OCI-LY3 (cell line): ENCODE results near the gene SNCB.

Experiments
- H2AFZ ChIP-seq: fragments of 200-600, 300-600 bp; shearing (Covaris generic); 2 replicates; pipeline ENCODE4 v1.6.0; 2014; ENCODE audit warnings: antibody characterized with exemption, low read depth, low read length
- H3K27ac ChIP-seq: fragments of 200-600, 300-600 bp; sonication (generic); 2 replicates; pipeline ENCODE4 v1.5.1; 2014; ENCODE audit warnings: mild to moderate bottlenecking, low read length, moderate library complexity, mixed read lengths
- H3K27me3 ChIP-seq: fragments of 200-600, 300-600 bp; sonication (generic); 2 replicates; pipeline ENCODE4 v1.6.1; 2014; ENCODE audit warnings: low read depth, low read length, mixed read lengths
- H3K36me3 ChIP-seq: fragments of 200-600, 300-600 bp; sonication (generic); replicated peaks from 2 replicates; pipeline ENCODE3; 2014; ENCODE audit warnings: low read depth, low read length, mixed read lengths
- H3K4me1 ChIP-seq: fragments of 300-600, 200-600 bp; sonication (generic); 2 replicates; pipeline ENCODE4 v1.6.1; 2014; ENCODE audit warnings: low read length, mixed read lengths
- H3K4me2 ChIP-seq: fragments of 200-600, 300-600 bp; sonication (generic); 2 replicates; pipeline ENCODE4 v1.6.1; 2014; ENCODE audit warnings: low read length, mixed read lengths
- H3K4me3 ChIP-seq: fragments of 300-600, 200-600 bp; sonication (generic); 2 replicates; pipeline ENCODE4 v1.5.1; 2014; ENCODE audit warnings: antibody characterized with exemption, mild to moderate bottlenecking, low read length, moderate library complexity
- H3K79me2 ChIP-seq: fragments of 300-600, 200-600 bp; shearing (Covaris generic); 2 replicates; pipeline ENCODE4 v1.6.1; 2014; ENCODE audit warnings: mild to moderate bottlenecking, low read length, mixed read lengths
- H3K9ac ChIP-seq: fragments of 300-600, 200-600 bp; shearing (Covaris generic); 2 replicates; pipeline ENCODE4 v1.6.0; 2014; ENCODE audit warnings: mild to moderate bottlenecking, low read length, moderate library complexity
- H3K9me3 ChIP-seq: fragments of 200-600, 300-600 bp; shearing (Covaris generic); 2 replicates; pipeline ENCODE4 v1.6.1; 2014; ENCODE audit warnings: low read length, mixed read lengths; ENCODE audit not compliant: insufficient read depth
- H4K20me1 ChIP-seq: fragments of 200-600, 300-600 bp; sonication (generic); 2 replicates; pipeline ENCODE4 v1.6.1; 2016; ENCODE audit warnings: low read length, mixed read lengths; ENCODE audit not compliant: insufficient read depth
- CTCF ChIP-seq: fragments of 200-600, 300-600 bp; sonication (generic); IDR thresholded peaks from 2 replicates; pipeline ENCODE4 v1.5.1; 2014; ENCODE audit warnings: antibody characterized with exemption, low read length, low read depth
- EZH2phosphoT487 ChIP-seq: fragments of 200-600 bp; shearing (Covaris generic); IDR thresholded peaks from 2 replicates; pipeline ENCODE4 v1.6.1; 2018; ENCODE audit warnings: antibody characterized with exemption, mixed run types, low read depth

The SNCB gene

DNA sequence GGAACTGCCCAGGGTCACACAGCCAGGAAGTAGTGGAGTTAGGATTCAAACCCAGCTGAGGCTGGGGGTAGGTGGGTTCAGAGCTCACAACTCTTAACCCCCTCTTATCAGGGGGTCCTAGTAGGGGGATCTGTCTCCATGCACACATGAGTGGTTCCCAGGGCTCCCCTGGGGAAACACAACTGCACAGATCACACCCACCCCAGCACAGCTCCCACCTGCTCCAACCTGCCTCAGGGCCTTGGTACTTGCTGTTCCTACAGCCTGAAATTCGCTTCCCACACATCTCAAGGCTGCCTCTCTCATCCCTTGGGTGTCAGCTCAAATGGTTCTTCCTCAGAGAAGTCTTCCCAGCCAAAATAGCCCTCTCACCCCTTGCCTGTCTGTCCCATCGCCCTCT, 4.8 kb downstream of the SNCB start:
- TF ChIP-seq CTCF: no peak
- TF ChIP-seq EZH2phosphoT487: no peak
- Histone ChIP-seq H3K9me3 (no peaks in the 10 kb centered on the region), H3K9ac (no peak overlapping the region), H3K4me3 (no peak overlapping the region), H3K27ac (no peak overlapping the region), H3K36me3 (no peaks in the 10 kb centered on the region), H3K27me3 (peaks cover 38% of the 10 kb centered on the region), H3K4me1 (no peaks in the 10 kb centered on the region), H3K4me2 (no peak overlapping the region), H4K20me1 (no peaks in the 10 kb centered on the region), H2AFZ (no peak overlapping the region), H3K79me2 (no peaks in the 10 kb centered on the region)

DNA sequence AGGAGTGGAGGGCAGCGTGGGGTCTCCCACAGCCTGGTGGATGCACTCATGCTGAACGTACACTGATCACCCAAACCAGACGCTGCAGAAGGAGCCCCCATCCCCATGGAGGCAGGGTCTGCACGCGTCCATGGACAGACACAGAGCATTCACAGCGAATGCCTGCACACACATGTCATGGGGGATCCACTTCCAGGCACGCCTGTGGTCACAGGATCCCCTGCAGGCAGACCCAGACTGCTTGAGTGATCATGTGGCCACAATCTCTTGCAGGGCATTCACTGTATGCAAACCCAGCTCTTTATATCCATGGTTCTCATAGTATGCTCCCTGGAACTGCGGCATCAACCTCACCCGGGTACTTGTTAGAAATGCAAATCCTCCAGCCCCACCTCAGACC, 5.4 kb downstream of the SNCB start:
- Histone ChIP-seq H3K36me3 (no peaks in the 10 kb centered on the region), H2AFZ (no peak overlapping the region), H3K9me3 (no peaks in the 10 kb centered on the region), H3K27ac (no peak overlapping the region), H3K4me3 (no peak overlapping the region), H3K4me1 (no peaks in the 10 kb centered on the region), H3K9ac (no peak overlapping the region), H3K27me3 (peaks cover 34% of the 10 kb centered on the region), H3K79me2 (no peaks in the 10 kb centered on the region), H3K4me2 (no peak overlapping the region), H4K20me1 (no peaks in the 10 kb centered on the region)
- no peak for TF ChIP-seq CTCF
- TF ChIP-seq EZH2phosphoT487: no peak

DNA sequence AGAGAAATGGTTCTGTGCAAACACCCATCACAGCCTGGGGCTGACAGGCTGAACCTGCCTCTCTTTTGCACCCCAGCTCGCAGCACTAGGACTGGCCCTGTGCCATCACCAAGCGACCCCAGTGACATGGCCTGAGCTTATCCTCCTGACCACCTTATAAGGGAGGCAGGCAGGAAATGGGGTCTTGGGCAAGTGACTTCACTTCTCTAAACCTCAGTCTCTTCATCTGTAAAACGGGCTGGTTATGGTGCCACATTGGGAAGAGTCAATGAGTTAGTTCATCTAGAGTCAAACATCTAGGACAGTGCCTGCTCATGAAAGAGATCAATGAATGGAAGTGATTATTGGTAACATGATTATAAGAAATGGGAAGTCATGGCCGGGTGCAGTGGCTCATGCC, 6.2 kb downstream of the SNCB start:
- Histone ChIP-seq H4K20me1 (no peaks in the 10 kb centered on the region), H3K4me3 (no peak overlapping the region), H3K9me3 (no peaks in the 10 kb centered on the region), H3K36me3 (no peaks in the 10 kb centered on the region), H3K9ac (no peak overlapping the region), H3K27ac (no peak overlapping the region), H3K4me2 (no peak overlapping the region), H3K4me1 (no peaks in the 10 kb centered on the region), H3K27me3 (peaks cover 30% of the 10 kb centered on the region), H2AFZ (no peak overlapping the region), H3K79me2 (no peaks in the 10 kb centered on the region)
- no peak for TF ChIP-seq CTCF
- TF ChIP-seq EZH2phosphoT487: no peak

DNA sequence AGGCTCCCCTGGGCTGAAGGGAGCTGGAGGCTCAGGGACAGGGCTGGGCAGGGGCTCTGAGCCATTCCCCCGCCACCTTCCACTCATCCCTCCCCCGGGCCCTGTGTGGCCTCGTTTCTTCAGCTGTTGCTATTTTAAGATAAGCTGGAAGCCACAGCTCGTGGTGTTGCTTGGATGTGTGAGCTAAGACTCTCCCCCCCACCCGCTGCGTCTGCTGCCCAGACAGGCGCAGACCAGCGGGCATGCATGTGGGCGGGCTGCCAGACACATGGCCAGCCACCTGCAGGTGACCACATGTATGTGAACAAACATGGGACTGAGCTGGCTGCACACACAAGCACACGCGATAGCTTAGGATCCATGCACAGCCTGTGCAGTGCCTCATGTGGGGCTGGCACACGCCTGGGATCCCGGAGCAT, 8.7 kb downstream of the SNCB start:
- no peaks in the 10 kb centered on the region for H3K36me3 ChIP-seq
- H2AFZ ChIP-seq: no peak overlapping the region
- no peak overlapping the region for H3K4me2 ChIP-seq
- H3K27ac ChIP-seq: no peak overlapping the region
- no peak overlapping the region for H3K9ac ChIP-seq
- H3K9me3 ChIP-seq: no peaks in the 10 kb centered on the region
- H3K79me2 ChIP-seq: no peaks in the 10 kb centered on the region
- TF ChIP-seq CTCF (no peak), EZH2phosphoT487 (no peak)
- H3K4me3 ChIP-seq: no peak overlapping the region
- no peaks in the 10 kb centered on the region for H3K4me1 ChIP-seq
- H3K27me3 ChIP-seq: peaks cover 26% of the 10 kb centered on the region
- H4K20me1 ChIP-seq: no peaks in the 10 kb centered on the region
